HG03066 (cell line): ENCODE measurements around the gene OR12D1.

ENCODE experiments used
- ATAC-seq: cut with Tn5 transposase; IDR thresholded peaks from one replicate; pipeline ENCODE4 v1.9.1; 2021; ENCODE audit warnings: low read depth; ENCODE audit not compliant: unreplicated experiment

Gene OR12D1

DNA sequence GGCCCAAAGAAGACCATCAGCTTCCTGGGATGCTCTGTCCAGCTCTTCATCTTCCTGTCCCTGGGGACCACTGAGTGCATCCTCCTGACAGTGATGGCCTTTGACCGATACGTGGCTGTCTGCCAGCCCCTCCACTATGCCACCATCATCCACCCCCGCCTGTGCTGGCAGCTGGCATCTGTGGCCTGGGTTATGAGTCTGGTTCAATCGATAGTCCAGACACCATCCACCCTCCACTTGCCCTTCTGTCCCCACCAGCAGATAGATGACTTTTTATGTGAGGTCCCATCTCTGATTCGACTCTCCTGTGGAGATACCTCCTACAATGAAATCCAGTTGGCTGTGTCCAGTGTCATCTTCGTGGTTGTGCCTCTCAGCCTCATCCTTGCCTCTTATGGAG, 47.3 kb downstream of the OR12D1 start:
- no peak for ATAC-seq

DNA sequence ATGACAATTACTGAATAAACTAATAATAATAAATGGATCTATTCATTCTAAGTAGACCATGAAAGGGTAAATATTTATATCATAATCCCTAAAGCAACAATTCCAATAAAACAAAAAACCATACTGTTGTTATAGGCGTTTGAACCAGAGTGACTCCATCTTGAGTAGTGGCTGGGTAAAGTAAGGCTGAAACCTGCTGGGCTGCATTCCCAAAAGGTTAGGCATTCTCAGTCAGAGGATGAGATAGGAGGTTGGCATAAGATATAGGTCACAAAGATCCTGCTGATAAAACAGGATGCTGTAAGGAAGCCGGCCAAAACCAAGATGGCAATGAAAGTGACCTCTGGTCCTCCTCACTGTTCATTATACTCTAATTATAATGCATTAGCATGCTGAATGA, 50.6 kb downstream of the OR12D1 start:
- no peak for ATAC-seq

DNA sequence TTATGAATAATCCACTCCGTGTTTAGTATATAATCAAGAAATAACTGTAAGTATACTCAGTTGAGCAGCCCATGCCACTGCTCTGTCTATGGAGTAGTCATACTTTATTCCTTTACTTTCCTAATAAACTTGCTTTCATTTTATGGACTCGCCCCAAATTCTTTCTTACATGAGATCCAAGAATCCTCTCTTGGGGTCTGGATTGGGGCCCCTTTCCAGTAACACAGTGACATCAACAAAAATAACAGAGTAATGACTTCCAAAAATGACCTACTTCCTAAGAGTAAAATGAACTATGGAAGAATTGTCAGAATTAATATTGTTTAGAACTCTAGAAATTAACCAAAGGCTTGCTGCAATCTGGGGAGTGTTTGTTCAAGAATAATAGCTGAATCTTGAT, 51.1 kb downstream of the OR12D1 start:
- no peak for ATAC-seq

DNA sequence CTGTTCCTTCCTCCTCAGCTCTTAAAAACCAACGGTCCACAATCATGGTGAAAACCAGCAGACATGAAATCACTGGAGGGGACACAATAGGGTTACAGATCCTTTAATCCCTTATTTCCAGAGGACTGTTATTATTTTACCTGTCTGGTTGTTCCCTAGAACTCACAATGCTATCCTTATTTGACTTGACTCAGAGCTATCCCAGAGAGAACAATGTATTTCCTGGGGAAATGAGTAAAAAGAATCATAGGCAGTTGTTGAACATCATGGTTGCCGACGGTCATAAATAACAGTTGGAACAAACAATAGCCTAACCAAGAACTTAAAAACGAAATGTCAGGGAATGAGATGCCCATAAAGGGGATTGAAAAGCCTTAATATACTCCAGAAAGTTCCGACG, 51.5 kb downstream of the OR12D1 start:
- ATAC-seq, result no peak
